ENCODE results near the gene ETNPPL.

GRCh38 chr4:108731006-108731405 lies 31.8 kb downstream of the ETNPPL start:
- TF ChIP-seq CTCF (conservative IDR thresholded peaks at IDR 0.05), result no peak
- no peak for TF ChIP-seq EZH2 (IDR thresholded peaks at IDR 0.05; ENCODE audit: low read depth)

Measured in PC-9 (cell line).